AG04450 (cell line): ENCODE data around the gene PKP3. TPM values are rescaled to one million over a fixed set of nuclear protein-coding genes. Genes with fewer than 3 reads are reported as not detected.

Experiments used
- CTCF ChIA-PET: fragments of 300-600, 350-600 bp; formaldehyde crosslinking; extraction: SDS; loops from one replicate; lab custom pipeline; 2022; ENCODE audit warnings: antibody characterized with exemption, inconsistent platforms; lab: Charles Lee
- POLR2A ChIA-PET: fragments of 350-600 bp; formaldehyde crosslinking; extraction: SDS; loops from one replicate; lab custom pipeline; 2021; ENCODE audit warnings: antibody characterized with exemption, inconsistent platforms; lab: Yijun Ruan, JAX
- DNase-seq: peaks from one replicate; pipeline ENCODE4 v3.0.0-alpha.2; 2011; ENCODE audit warnings: low read depth, low spot score
- H3K27ac ChIP-seq: one replicate; pipeline ENCODE4 v1.5.1; 2012; ENCODE audit warnings: low read depth, low read length, control low read depth
- H3K27me3 ChIP-seq: one replicate; pipeline ENCODE4 v1.6.0; 2012; ENCODE audit warnings: low read length; ENCODE audit not compliant: control insufficient read depth, insufficient read depth
- H3K4me3 ChIP-seq: 2 replicates; pipeline ENCODE4 v1.5.1; 2011; ENCODE audit warnings: mild to moderate bottlenecking, low read depth, low read length, control low read depth
- H3K9me3 ChIP-seq: 2 replicates; pipeline ENCODE4 v1.5.1; 2012; ENCODE audit warnings: low read length; ENCODE audit not compliant: control insufficient read depth, insufficient read depth
- CTCF ChIP-seq: IDR thresholded peaks from 2 replicates; pipeline ENCODE4 v1.5.1; 2011; ENCODE audit warnings: low read depth, low read length, control low read depth, inconsistent platforms
- polyA plus RNA-seq: library from polyadenylated mRNA; depleted of rRNA; stranded (reverse); fragments of >200 nt; gene quantifications from 2 replicates; pipeline ENCODE4 v1.2.3, GENCODE V29; 2011

The PKP3 gene
- polyA plus RNA-seq, 1 experiment: 0.55 TPM

DNA sequence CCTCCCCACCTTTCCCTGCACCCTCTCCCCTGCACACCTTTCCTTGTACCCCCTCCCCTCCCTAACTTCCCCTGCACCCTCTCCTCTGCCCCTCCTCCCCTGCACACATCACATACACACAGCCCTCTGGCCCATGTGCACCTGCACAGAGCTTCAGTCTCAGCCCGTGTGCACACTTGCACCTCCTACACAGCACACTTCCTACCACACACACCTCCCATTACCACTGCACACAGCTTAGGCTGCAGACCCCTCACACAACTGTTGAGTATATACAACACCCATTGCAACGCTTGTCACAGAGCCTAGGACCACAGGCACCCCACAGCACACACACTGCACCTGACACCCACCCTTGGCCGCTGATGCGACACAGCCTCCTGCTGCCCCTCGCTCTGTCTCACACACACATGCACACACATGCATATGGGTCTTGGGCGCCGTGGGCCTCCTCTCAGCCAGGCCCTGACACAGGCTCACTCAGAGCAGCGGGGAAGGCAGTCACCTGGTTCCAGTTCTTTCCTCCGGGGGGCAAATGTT is 20.4 kb downstream of the PKP3 start:
- H3K27ac ChIP-seq: no peak overlapping the region
- CTCF ChIA-PET: interaction anchor here (0.7 kb wide), 2 partner anchors 34 to 164 kb away, joined by 3 read pairs; no protein-coding TSS in a partner anchor
- H3K4me3 ChIP-seq: no peak overlapping the region
- H3K9me3 ChIP-seq: no peaks in the 10 kb centered on the region; the same call in 1 of the 2 replicates
- H3K27me3 ChIP-seq: peaks cover 20% of the 10 kb centered on the region
- DNase-seq: no peak
- POLR2A ChIA-PET: no interaction called here
- TF ChIP-seq CTCF: no peak

- Histone ChIP-seq H3K9me3 (no peaks in the 10 kb centered on the region; the same call in 1 of the 2 replicates), H3K4me3 (no peak overlapping the region), H3K27me3 (peaks cover 24% of the 10 kb centered on the region), H3K27ac (no peak overlapping the region)
- CTCF ChIA-PET: no interaction called here
- no peak for TF ChIP-seq CTCF
- POLR2A ChIA-PET: no interaction called here
- DNase-seq: no peak
Observed at GRCh38 chr11:415640-416041, 21.6 kb downstream of the PKP3 start.

DNA sequence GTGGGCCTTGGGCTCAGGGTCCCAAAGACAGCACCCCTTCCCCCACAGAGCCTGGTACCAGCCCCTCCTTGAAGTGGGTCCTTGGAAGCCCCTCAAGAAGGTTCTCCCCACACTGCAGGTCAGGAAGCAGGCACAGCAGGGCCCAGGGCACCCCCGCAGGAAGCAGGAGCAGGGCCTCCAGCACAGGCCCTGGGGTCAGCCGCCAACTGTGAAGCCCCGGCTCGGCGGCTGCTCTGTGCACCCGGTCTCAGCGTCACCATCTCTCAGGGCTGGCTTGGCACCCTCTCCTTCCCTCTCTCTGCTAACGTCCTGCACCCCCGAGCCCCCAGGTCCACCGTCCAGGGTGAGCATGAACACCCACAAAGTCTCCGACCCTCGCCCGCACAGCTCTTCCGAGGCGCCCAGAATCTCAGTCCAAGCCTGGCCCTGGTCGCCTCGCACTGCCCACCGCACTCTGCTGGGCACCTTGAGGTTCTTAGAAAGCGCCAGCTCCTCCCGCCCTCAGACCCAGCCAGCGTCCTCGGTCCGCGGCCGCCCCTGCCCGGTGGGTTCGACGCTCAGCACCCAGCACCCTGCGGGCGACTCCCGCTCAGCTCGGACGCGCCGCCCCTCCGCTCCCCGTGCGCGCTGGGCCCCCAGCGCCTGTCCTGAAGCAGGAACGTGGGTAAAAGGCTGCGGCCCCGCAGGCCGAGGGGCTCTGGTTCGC is 22.2 kb downstream of the PKP3 start:
- no peak for DNase-seq
- Histone ChIP-seq H3K9me3 (no peaks in the 10 kb centered on the region; the same call in 1 of the 2 replicates), H3K27me3 (peaks cover 27% of the 10 kb centered on the region), H3K4me3 (peak overlapping the region; percentile 49; the same call in 1 of the 2 replicates), H3K27ac (no peak overlapping the region)
- CTCF ChIA-PET: no interaction called here
- POLR2A ChIA-PET: interaction anchor here (1.0 to 1.3 kb wide), 2 partner anchors 32 to 90 kb away, joined by 3 to 6 read pairs; no protein-coding TSS in a partner anchor
- no peak for TF ChIP-seq CTCF

DNA sequence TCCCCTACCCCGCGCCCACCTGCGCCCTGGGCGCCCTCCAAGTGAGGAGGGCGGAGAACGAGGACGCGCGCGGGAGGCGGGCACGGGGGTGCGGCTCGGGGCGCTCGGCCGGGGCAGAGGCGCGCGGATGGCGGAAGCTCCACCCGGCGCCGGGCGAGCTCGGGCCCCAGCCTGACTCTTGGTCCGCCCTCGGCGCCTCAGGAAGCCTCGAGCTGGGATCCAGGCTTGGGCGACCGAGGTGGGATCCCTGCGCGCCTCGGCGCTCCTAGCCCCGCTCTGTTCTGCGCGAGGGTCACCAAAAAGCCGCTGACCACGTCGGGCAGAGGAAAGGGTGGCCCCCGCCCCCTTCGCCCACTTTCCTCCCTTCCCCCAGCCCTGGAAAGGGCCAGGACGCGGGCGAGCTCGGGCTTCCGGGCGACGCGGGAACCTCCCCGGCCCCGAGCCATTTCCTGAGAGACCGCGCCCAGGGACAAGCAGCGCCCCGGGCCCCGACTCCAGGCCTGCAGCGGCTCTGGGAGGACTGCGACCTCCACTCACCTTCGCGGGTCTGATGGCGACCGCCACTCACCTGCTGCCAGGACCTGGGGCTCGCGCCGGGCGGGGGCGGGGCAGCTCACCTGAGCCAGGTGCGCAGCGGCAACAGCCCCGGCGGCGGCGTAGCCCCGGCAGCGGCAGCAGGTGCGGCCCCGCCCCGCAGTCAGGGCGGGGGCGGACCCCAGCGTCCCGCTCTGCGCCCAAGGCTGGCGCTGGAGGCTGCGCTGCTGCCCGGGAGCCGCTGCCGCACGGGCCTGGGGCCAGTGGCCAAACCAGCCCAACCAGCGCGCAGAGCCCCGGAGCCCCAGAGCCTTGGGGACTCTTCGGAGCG is 23.0 kb downstream of the PKP3 start:
- Histone ChIP-seq H3K4me3 (peak overlapping the region; percentile 49), H3K27me3 (peaks cover 27% of the 10 kb centered on the region), H3K9me3 (no peaks in the 10 kb centered on the region; the same call in 1 of the 2 replicates), H3K27ac (no peak overlapping the region)
- TF ChIP-seq CTCF: no peak
- CTCF ChIA-PET: no interaction called here
- no peak for DNase-seq
- POLR2A ChIA-PET: interaction anchor here (1.0 to 1.3 kb wide), 2 partner anchors 31 to 90 kb away, joined by 3 to 6 read pairs; no protein-coding TSS in a partner anchor
